Glutamatergic neuron (in vitro differentiated cells): ENCODE measurements around the gene TEDC2. TPM values are rescaled to one million over a fixed set of nuclear protein-coding genes. Genes with fewer than 3 reads are reported as not detected.
"Not testable (repeated sequence)": the region's sequence is repeated elsewhere in the genome, so short reads cannot be mapped to it uniquely, and the experiment has no call there.

ENCODE experiments used
- DNase-seq: peaks from one replicate; pipeline ENCODE4 v3.0.0; 2022
- H3K27ac Mint-ChIP-seq: one replicate; pipeline ENCODE4 v1.8.0; 2020; ENCODE audit warnings: mild to moderate bottlenecking, mixed read lengths, inconsistent platforms; ENCODE audit not compliant: unreplicated experiment
- H3K27me3 Mint-ChIP-seq: one replicate; pipeline ENCODE4 v1.8.0; 2020; ENCODE audit warnings: mild to moderate bottlenecking, moderate library complexity, mixed read lengths, inconsistent platforms; ENCODE audit not compliant: unreplicated experiment
- H3K36me3 Mint-ChIP-seq: one replicate; pipeline ENCODE4 v1.8.0; 2020; ENCODE audit warnings: mild to moderate bottlenecking, mixed read lengths, inconsistent platforms; ENCODE audit not compliant: unreplicated experiment
- H3K4me1 Mint-ChIP-seq: one replicate; pipeline ENCODE4 v1.8.0; 2020; ENCODE audit warnings: mild to moderate bottlenecking, low read depth, mixed read lengths, inconsistent platforms; ENCODE audit not compliant: unreplicated experiment
- H3K4me3 Mint-ChIP-seq: one replicate; pipeline ENCODE4 v1.8.0; 2020; ENCODE audit warnings: mild to moderate bottlenecking, mixed read lengths, inconsistent platforms; ENCODE audit not compliant: unreplicated experiment
- H3K9me3 Mint-ChIP-seq: one replicate; pipeline ENCODE4 v1.8.0; 2020; ENCODE audit warnings: mild to moderate bottlenecking, moderate library complexity, mixed read lengths, inconsistent platforms; ENCODE audit not compliant: unreplicated experiment
- total RNA-seq: library from RNA; stranded (reverse); fragmentation: NEBNext Ultra II Directional; extraction: Animal tissue kit (Norgen Biotek cat#: 25700); gene quantifications from one replicate; pipeline ENCODE4 v1.2.1, GENCODE V29; 2021; ENCODE audit not compliant: unreplicated experiment
- TF ChIP-seq, protein P1 (sequence below): fragments of 200-600 bp; sonication (generic); IDR thresholded peaks from one replicate; pipeline ENCODE4 v1.5.0; 2021; ENCODE audit not compliant: partially characterized antibody, unreplicated experiment

TEDC2 gene
- total RNA-seq, 1 donor from 2014 or later: 21.1 TPM

DNA sequence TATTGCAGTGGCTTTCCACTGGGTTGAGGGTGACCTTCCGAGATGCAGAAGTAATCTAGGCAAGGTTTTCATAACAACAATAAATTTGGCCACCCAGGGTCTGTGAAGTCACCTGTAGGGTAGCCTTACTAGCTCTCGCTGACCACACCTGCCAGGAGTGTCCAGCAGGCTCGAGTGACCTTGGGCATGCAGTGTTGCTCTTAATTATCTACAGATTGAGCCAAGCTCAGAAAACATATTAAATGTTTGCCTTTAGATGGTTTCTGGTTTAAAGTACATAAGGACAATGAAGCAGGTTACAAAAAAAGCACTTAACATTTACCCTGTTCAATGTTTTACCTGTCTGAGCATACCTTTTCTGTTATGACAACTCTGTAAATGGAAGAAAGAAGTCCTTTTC lies 16.8 kb downstream of the TEDC2 start:
- Mint-ChIP-seq H3K27me3 (peaks cover 11% of the 10 kb centered on the region), H3K27ac (no peak overlapping the region), H3K9me3 (peaks cover 12% of the 10 kb centered on the region), H3K4me3 (peak overlapping the region; percentile 81), H3K36me3 (no peaks in the 10 kb centered on the region), H3K4me1 (peaks cover 12% of the 10 kb centered on the region)
- no peak for DNase-seq
- TF ChIP-seq, protein P1, sequence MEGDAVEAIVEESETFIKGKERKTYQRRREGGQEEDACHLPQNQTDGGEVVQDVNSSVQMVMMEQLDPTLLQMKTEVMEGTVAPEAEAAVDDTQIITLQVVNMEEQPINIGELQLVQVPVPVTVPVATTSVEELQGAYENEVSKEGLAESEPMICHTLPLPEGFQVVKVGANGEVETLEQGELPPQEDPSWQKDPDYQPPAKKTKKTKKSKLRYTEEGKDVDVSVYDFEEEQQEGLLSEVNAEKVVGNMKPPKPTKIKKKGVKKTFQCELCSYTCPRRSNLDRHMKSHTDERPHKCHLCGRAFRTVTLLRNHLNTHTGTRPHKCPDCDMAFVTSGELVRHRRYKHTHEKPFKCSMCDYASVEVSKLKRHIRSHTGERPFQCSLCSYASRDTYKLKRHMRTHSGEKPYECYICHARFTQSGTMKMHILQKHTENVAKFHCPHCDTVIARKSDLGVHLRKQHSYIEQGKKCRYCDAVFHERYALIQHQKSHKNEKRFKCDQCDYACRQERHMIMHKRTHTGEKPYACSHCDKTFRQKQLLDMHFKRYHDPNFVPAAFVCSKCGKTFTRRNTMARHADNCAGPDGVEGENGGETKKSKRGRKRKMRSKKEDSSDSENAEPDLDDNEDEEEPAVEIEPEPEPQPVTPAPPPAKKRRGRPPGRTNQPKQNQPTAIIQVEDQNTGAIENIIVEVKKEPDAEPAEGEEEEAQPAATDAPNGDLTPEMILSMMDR: no peak

DNA sequence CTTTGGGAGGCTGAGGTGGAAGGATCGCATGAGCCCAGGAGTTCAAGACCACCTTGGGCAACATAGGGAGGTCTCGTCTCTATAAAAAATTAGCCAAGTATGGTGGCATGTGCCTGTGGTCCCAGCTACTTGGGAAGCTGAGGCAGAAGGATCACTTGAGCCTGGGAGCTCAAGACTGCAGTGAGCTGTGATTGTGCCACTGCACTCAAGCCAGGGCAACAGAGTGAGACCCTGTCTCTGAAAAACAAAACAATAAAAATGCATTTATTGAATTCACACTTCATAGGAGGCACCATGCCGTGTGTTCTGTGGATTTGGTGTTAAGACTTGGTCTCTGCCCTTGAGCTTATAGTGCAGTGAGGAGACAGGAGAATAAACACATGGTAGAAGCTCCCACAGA lies 17.4 kb downstream of the TEDC2 start:
- Mint-ChIP-seq H3K27ac (peak overlapping the region; percentile 5), H3K4me3 (peak overlapping the region; percentile 81), H3K9me3 (peaks cover 14% of the 10 kb centered on the region), H3K27me3 (peaks cover 11% of the 10 kb centered on the region), H3K4me1 (peaks cover 18% of the 10 kb centered on the region), H3K36me3 (no peaks in the 10 kb centered on the region)
- no peak for DNase-seq
- TF ChIP-seq, protein P1: no peak

DNA sequence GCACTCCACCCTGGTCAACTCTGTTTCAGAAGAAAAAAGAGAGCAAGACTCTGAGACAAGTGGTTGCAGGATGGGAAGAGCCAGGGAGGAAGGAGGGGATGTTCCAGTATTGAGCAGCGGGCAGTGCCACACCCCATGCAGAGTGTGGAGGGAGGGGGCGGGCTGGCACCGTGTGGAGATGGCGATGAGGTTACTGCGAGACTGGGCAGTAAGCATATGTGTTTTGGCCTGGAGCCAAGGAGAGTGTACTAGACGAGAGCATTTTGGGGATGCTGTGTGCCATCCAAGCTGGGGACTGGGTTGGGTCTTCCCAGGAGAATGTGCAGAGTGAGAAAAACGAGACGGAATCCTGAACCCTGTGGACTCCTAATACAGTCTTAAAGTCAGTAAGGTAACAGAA lies 18.4 kb downstream of the TEDC2 start:
- no peak for DNase-seq
- TF ChIP-seq, protein P1: no peak
- peaks cover 14% of the 10 kb centered on the region for H3K9me3 Mint-ChIP-seq
- peak overlapping the region; percentile 50 for H3K4me3 Mint-ChIP-seq
- H3K27me3 Mint-ChIP-seq: peaks cover 14% of the 10 kb centered on the region
- H3K36me3 Mint-ChIP-seq: no peaks in the 10 kb centered on the region
- peaks cover 21% of the 10 kb centered on the region for H3K4me1 Mint-ChIP-seq
- H3K27ac Mint-ChIP-seq: no peak overlapping the region

DNA sequence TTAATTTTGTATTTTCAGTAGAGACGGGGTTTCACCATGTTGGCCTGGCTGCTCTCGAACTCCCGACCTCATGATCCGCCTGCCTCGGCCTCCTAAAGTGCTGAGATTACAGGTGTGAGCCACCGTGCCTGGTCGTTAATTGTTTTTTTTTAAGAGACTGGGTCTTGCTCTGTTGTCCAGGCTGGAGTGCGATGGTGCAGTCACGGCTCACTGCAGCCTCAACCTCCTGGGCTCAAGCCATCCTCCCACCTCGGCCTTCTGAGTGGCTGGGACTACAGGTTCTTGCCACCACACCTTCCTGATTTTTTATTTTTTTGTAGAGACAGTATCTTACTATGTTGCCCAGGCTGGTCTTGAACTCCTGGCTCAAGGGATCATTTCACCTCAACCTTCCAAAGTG lies 20.1 kb downstream of the TEDC2 start:
- peaks cover 24% of the 10 kb centered on the region for H3K4me1 Mint-ChIP-seq
- not testable (repeated sequence) for H3K27ac Mint-ChIP-seq, H3K36me3 Mint-ChIP-seq

DNA sequence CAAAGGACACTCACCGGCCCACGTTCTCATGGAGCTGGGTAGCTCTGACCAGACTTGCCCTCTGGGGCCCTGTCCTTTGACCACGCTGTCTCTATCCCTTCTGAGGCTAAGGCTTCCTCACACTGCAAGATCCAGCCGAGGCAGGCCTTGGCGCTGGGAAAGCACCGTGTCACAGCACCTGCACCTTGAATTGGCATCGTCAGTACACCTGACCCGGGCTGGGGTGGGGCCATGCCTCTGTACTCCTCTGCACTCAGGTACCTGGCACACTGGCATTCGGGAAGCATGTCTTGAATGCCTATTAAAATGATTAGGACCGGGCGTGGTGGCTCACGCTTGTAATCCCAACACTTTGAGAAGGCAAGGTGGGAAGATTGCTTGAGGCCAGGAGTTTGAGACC lies 21.0 kb downstream of the TEDC2 start:
- H3K4me3 Mint-ChIP-seq: no peak overlapping the region
- no peaks in the 10 kb centered on the region for H3K36me3 Mint-ChIP-seq
- peaks cover 15% of the 10 kb centered on the region for H3K9me3 Mint-ChIP-seq
- H3K4me1 Mint-ChIP-seq: peaks cover 24% of the 10 kb centered on the region
- peak; percentile 5 for DNase-seq
- H3K27ac Mint-ChIP-seq: no peak overlapping the region
- H3K27me3 Mint-ChIP-seq: peaks cover 15% of the 10 kb centered on the region
- TF ChIP-seq, protein P1: no peak

More for the DNA sequence above, 20.1 kb downstream of the TEDC2 start:
- H3K27me3 Mint-ChIP-seq: peaks cover 18% of the 10 kb centered on the region
- peaks cover 17% of the 10 kb centered on the region for H3K9me3 Mint-ChIP-seq
- not testable (repeated sequence) for DNase-seq
- peak overlapping the region; percentile 30 for H3K4me3 Mint-ChIP-seq
